ENCODE measurements around the gene LRRC3. TPM values are rescaled to one million over a fixed set of nuclear protein-coding genes. Genes with fewer than 3 reads are reported as not detected.
A peak's percentile ranks its signal among the peaks of the same experiment; 100 is the strongest.

The LRRC3 gene
- polyA plus RNA-seq, 1 donor from 2014 or later: 0.14 TPM

DNA sequence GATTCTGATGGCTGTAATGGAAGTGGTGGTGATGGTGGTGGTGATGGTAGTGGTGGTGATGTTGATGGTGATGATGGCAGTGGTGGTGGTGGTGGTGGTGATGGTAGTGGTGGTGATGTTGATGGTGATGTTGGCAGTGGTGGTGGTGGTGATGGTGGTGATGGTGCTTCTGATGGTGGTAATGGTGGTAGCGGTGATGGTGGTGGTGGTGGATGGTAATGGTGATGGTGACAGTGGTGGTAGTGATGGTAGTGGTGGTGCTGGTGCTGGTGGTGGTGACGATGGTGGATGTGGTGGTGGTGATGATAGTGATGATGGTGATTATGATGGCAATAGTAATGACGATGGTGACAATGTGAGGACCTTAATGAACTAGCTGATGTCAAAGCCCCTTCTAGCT lies 35.6 kb upstream of the LRRC3 start:
- Mint-ChIP-seq H3K27ac (no peak overlapping the region), H3K4me1 (peaks cover 4 to 5% (median 4%) of the 10 kb centered on the region in 3 donors), H3K27me3 (no peaks in the 10 kb centered on the region), H3K36me3 (peaks cover 2% of the 10 kb centered on the region), H3K9me3 (peaks cover 0 to 3% (median 0%) of the 10 kb centered on the region in 3 donors), H3K4me3 (peak overlapping the region in 1 of 4 donors; percentile 40)

DNA sequence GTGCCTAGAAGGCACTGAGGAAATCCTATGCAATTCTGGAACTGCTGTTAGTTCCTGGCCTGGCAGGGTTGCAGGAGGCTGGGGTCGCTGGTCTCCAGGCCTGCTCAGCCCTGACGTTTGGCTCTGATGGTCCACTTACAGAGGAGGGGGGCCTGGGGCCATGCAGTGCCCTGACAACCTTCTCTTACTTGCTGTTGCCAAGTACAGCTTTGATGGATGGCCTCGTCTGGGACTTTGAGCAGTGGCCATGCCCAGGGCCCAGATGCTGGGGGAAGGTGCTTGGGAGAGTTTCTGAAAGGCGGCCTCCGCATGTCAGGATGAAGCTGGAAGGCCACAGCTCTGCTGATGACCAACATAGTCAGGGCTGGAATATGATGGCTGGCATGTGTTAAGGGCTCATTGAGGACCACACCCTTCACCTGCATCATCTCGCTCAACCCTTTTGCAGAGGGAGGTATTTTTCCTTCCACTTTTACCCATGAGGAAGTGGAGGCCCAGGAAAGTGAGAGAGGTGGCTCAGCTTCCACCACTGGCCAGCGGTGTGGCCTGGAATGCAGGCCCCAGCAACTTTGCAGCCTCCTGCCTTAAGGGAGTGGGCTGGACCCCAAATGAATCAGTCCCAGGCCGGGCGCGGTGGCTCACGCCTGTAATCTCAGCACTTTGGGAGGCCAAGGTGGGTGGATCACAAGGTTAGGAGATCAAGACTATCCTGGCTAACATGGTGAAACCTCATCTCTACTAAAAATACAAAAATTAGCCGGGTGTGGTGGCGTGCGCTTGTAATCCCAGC lies 34.7 kb upstream of the LRRC3 start:
- H3K27me3 Mint-ChIP-seq: no peaks in the 10 kb centered on the region
- no peak overlapping the region for H3K27ac Mint-ChIP-seq
- peaks cover 2% of the 10 kb centered on the region for H3K36me3 Mint-ChIP-seq
- H3K4me1 Mint-ChIP-seq: peaks cover 4 to 5% (median 4%) of the 10 kb centered on the region in 3 donors
- peaks cover 0 to 3% (median 0%) of the 10 kb centered on the region in 3 donors for H3K9me3 Mint-ChIP-seq
- H3K4me3 Mint-ChIP-seq: no peak overlapping the region

DNA sequence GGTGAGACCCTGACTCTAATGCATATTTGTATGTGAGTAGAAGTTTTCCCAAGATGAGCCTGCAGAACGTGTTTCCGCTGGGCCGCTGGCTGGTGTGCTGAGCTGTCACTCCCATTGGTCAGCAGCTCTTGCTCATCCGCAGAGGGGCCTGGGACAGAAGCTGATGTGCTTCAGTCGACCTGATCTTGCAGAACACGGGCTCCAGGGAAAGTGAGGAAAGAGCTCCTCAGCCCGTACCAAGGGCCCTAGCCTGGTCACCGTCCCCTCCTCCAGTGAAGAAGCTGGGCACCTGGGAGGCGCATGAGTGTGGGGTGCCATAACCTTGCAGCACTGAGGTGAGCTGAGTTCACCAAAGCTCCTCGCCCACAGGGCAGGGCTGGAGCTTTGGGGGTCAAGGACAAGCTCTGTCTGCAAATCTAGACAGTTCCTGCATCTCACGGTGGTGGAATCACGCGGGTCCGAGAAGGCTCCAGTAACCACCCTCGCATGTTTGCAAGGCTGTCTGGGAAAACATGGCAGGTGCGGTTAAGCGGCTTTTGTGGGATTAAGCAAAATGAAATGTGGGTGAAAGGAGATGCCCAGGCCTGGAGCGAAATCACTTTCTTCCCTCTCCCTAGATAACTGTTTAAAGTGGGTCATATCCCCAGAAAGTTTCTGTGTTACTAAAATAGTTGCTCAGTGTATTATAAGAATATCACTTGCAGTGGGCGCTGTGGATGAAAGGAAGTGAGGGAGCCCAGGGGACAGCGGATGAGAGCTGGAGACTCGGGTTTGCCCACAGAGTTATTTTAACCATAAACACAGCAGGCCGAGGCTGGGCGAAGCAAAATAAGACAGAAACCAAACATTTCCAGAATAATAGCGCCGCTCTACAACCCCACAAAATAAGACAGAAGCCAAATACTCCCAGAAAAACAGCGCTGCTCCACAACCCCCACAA lies 33.1 kb upstream of the LRRC3 start:
- Mint-ChIP-seq H3K9me3 (peaks cover 0 to 3% (median 0%) of the 10 kb centered on the region in 3 donors), H3K36me3 (peaks cover 2% of the 10 kb centered on the region), H3K27ac (no peak overlapping the region), H3K4me1 (peaks cover 4 to 5% (median 4%) of the 10 kb centered on the region in 3 donors), H3K4me3 (no peak overlapping the region), H3K27me3 (no peaks in the 10 kb centered on the region)

DNA sequence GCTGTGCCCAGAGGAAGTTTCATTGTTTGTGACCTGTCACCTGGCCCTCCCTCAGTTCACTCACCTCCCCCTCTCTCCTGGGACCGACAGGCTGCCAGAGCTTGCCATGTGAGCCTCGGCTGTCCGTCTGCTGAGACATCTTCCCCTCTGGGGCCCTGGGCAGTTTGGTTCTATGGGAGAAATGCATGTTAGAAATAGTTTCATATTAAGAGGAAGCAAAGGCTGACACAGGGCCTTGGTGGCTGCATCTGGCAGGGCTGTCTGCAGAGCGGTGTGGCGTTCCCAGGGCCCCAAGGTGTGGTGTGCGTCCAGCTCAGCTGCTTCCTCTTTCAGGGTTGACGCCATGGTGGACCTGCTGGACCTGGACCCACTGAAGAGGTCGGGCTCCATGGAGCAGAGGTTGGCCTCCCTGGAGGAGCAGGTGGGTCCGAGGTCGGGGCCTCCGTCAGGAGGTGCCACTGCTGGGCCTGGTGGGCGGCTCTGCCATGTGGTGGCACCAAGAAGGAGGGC lies 31.9 kb upstream of the LRRC3 start:
- Mint-ChIP-seq H3K27ac (peak overlapping the region in 2 of 3 donors; percentile 4 to 69), H3K9me3 (peaks cover 0 to 3% (median 0%) of the 10 kb centered on the region in 3 donors), H3K4me1 (peaks cover 4 to 5% (median 4%) of the 10 kb centered on the region in 3 donors), H3K27me3 (no peaks in the 10 kb centered on the region), H3K36me3 (peaks cover 2% of the 10 kb centered on the region), H3K4me3 (peak overlapping the region in 1 of 4 donors; percentile 70)

DNA sequence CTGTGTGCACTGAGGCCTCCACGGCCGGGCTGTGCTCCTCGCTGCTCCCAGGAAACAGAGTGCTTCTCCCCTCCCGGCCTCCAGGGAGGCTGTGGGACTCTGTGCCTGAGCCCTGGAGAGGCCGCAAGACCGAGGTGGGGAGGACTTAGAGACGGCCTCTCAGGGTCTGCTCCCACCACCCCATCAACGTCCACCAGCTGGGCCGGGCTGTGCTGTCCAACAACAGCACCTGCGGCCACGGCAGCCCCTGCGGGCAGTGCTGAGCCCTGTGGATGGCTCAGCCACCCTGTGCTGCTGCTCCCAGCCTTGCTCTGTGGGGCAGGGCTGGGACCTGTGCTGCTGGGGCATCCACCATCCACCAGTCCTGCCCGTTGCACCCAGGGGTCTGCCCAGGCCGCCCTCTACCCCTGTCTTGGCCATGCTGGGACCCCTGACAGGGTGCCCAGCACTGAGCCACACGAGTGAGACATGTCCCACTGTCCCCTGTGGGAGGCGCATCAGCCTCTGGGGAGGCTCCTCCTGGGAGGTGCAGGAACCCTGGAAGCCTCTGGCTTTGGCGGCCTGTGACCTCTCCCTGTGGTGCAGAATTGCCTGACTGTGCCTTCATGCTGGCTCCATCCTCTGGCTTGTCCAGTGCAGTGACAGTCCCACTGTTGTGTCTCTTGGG lies 31.2 kb upstream of the LRRC3 start:
- peak overlapping the region in 1 of 3 donors; percentile 69 for H3K27ac Mint-ChIP-seq
- peaks cover 4 to 5% (median 4%) of the 10 kb centered on the region in 3 donors for H3K4me1 Mint-ChIP-seq
- H3K36me3 Mint-ChIP-seq: peaks cover 2% of the 10 kb centered on the region
- H3K4me3 Mint-ChIP-seq: no peak overlapping the region
- H3K27me3 Mint-ChIP-seq: no peaks in the 10 kb centered on the region
- peaks cover 0 to 5% (median 0%) of the 10 kb centered on the region in 3 donors for H3K9me3 Mint-ChIP-seq

DNA sequence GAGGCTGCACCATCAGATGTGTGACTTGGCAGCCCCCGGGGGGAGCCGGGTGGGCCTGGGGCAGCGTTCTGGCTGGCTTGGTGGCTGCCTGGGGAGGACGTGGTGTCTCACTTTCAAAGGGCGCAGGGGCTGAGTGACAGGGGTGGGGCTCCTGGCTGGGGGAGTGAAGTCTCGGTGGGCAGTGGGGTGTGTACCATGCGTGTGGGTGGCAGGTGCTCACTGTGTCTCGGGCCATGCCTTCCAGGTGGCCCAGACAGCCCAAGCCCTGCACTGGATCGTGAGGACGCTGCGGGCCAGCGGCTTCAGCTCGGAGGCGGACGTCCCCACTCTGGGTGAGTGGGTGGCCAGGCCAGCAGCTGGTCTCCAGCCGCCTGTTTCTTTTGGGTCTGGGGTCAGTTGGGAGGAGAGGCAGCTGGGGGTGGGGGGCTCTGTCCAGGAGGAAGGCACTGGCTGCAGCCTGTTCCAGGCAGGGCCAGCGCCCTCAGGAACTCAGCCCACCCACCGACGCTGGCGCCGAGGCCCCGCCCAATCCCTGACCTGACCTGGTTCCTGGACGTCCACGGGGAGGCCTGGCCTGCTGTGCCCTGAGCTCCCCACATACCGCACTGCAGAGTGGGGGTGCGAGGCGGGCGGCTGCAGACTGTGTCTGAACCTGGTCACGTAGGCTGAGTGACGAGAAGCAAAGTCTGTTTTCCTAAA lies 30.6 kb upstream of the LRRC3 start:
- H3K9me3 Mint-ChIP-seq: peaks cover 0 to 3% (median 2%) of the 10 kb centered on the region in 3 donors
- H3K4me1 Mint-ChIP-seq: peaks cover 4 to 5% (median 4%) of the 10 kb centered on the region in 3 donors
- no peak overlapping the region for H3K4me3 Mint-ChIP-seq
- H3K27ac Mint-ChIP-seq: no peak overlapping the region
- H3K27me3 Mint-ChIP-seq: no peaks in the 10 kb centered on the region
- H3K36me3 Mint-ChIP-seq: peaks cover 2% of the 10 kb centered on the region

DNA sequence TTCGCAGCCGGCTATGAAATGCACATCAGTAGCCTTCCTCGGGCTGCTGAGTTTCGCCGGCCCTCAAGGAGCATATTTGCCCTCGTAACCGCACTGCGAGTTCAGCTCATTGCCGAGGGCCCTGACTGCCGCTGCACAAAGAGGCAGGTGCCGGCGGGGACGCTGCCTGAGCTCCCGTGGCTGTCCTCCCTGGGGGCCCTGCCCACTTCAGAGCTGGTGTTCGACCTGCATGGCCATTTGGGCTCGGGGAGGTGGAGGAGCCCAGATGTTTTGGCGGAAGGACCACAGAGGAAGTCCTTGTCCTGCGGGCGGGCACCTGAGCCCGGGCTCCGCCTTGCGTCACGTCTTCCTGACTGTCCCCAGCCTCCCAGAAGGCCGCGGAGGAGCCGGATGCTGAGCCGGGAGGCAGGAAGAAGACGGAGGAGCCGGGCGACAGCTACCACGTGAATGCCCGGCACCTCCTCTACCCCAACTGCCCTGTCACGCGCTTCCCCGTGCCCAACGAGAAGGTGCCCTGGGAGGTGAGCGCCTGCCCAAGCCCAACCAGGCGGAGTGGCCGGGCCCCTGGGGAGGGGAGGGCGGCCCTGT lies 29.9 kb upstream of the LRRC3 start:
- Mint-ChIP-seq H3K4me1 (peaks cover 4 to 5% (median 4%) of the 10 kb centered on the region in 3 donors), H3K4me3 (no peak overlapping the region), H3K36me3 (no peaks in the 10 kb centered on the region), H3K27me3 (no peaks in the 10 kb centered on the region), H3K27ac (no peak overlapping the region), H3K9me3 (peaks cover 0 to 7% (median 2%) of the 10 kb centered on the region in 3 donors)

DNA sequence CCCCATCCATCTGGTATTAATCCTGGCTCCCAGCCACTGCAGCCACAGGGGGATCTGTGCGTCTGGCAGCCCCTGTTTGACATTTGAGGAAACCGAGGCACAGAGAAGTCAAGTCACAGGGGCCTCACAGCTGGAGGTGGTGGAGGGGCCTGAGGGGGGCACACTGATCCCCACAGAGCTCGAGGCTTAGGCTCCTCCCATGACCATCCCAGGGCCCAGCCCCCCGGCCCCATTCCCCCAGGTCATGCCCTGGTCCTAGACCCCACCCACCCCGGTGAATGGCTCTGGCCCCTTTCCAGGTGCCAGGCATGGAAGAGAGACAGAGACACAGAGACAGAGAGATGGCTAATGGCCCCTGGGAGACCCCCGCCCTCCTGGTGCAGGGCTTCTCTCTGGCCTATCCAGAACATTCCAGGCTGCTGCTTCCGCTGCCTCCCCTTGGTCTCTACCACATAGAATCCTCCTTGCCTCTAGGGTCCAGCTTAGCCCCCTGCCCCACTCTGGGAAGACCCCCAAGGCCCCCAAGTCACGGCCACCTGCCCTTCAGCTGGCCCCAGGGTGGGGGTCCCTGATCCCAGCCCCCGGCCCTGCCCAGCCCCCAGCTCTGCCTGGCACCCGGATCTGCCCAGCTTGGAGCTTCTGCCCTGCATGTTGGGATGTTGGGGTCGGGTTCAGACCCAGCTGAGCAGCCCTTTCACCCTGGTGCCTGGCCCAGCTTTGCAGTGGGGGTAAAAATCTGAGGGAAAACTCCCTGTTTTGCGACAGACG lies 29.2 kb upstream of the LRRC3 start:
- Mint-ChIP-seq H3K4me3 (no peak overlapping the region), H3K4me1 (peaks cover 4 to 5% (median 4%) of the 10 kb centered on the region in 3 donors), H3K27me3 (no peaks in the 10 kb centered on the region), H3K9me3 (peaks cover 0 to 10% (median 4%) of the 10 kb centered on the region in 3 donors), H3K27ac (no peak overlapping the region), H3K36me3 (peaks cover 4% of the 10 kb centered on the region)

DNA sequence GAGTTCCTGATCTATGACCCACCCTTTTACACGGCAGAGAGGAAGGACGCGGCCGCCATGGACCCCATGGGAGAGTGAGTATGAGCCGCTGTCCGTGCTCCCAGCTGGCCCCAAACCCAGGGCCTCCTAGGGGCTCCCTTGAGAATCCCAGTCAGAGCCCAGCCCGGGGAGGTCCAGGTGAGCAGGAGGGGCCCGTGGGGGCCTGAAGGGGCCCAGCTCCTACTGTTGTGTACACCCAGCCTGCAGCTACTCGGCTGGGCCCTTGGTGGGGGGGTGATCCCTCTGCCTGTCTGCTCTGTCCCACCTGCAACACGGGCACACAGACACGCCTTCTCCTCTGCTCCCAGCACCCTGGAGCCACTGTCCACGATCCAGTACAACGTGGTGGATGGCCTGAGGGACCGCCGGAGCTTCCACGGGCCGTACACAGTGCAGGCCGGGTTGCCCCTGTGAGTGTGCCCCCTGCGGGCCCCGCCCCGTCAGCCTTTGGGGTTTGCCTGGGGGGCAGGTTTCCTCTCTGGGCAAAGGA lies 28.6 kb upstream of the LRRC3 start:
- Mint-ChIP-seq H3K4me1 (peaks cover 4 to 5% (median 4%) of the 10 kb centered on the region in 3 donors), H3K27ac (no peak overlapping the region), H3K27me3 (no peaks in the 10 kb centered on the region), H3K36me3 (peaks cover 4% of the 10 kb centered on the region), H3K9me3 (peaks cover 0 to 13% (median 6%) of the 10 kb centered on the region in 3 donors), H3K4me3 (no peak overlapping the region)

DNA sequence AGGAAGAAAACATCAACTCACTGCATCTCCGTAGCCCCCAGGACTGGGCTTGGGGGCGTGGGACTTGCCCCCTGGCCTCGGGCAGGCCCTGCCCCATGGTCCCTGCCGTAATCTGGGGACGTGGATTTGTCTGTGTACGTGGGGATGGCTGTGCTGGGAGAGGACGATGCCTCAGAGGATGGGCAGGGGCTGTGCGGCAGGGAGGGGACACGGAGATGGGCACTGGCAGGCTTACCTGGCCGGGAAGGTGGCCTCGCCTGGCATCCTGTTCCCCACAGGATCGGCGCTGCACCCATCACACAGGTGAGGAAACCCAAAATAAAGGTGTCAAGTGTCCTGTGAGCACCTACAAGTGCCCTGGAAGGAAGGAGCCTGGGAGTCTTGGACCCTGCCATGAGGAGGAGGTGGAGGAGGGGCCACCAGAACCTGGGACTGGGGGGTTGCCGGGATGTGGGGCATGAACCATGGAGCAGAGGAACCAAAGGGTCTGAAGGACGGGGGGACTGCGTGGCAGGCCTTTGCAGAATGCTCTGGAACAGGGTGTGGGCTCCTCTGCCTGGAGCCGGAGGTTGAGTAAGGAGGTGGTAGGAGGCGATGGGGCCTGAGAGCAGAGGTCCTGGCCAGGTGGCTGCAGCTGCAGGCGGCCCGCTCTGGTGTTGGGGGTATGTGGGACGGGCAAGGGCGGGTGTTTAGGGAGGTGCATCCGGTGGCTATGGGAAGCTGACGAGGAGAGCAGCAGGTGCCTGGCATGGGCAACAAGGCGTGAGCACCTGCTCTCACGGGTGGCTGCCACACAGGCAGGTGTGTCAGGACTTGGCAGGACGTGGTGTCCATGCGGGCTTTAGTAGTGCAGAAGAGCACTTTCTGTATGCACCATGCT lies 27.8 kb upstream of the LRRC3 start:
- Mint-ChIP-seq H3K27ac (no peak overlapping the region), H3K9me3 (peaks cover 0 to 13% (median 6%) of the 10 kb centered on the region in 3 donors), H3K4me1 (peaks cover 4 to 8% (median 5%) of the 10 kb centered on the region in 3 donors), H3K36me3 (peaks cover 4% of the 10 kb centered on the region), H3K27me3 (no peaks in the 10 kb centered on the region), H3K4me3 (no peak overlapping the region)

DNA sequence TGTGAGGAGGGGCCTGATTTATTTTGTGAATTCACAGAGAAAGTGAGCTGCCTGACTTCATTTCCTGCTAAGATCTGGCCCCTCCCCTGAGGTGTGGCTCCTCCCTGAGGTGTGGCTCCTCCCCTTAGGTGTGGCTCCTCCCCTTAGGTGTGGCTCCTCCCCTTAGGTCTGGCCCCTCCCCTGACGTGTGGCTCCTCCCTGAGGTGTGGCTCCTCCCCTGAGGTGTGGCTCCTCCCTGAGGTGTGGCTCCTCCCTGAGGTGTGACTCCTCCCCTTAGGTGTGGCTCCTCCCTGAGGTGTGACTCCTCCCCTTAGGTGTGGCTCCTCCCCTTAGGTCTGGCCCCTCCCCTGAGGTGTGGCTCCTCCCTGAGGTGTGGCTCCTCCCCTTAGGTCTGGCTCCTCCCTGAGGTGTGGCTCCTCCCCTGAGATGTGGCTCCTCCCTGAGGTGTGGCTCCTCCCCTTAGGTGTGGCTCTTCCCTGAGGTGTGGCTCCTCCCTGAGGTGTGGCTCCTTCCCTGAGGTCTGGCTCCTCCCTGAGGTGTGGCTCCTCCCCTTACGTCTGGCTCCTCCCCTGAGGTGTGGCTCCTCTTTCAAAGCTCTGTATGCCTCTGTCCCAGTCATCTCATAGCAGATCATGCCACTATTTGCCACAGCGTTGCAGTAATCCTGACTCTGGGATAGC lies 26.9 kb upstream of the LRRC3 start:
- Mint-ChIP-seq H3K27ac (peak overlapping the region in 1 of 3 donors; percentile 63), H3K27me3 (no peaks in the 10 kb centered on the region), H3K4me3 (no peak overlapping the region), H3K36me3 (peaks cover 4% of the 10 kb centered on the region), H3K4me1 (peaks cover under 1 to 4% (median under 1%) of the 10 kb centered on the region in 3 donors), H3K9me3 (peaks cover 0 to 13% (median 6%) of the 10 kb centered on the region in 3 donors)

DNA sequence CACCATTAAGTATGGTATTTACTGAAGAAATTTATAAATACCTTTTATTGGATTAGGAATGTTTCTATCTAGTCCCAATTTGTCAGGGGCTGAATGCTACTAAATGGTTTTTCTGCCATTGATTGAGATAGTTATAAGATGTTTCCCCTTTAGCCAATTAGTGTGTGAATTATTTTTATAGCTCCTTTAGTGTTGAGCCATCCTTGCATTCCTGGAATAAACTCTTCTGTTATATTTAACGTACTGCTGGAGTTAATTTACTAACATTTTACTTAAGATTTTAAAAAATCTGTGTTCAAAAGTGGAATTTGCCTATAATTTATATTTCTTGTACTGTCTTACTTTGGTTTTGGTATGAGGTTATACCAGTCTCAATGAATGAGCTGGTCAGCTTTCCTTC lies 25.4 kb upstream of the LRRC3 start:
- no peak overlapping the region for H3K27ac Mint-ChIP-seq
- no peaks in the 10 kb centered on the region for H3K27me3 Mint-ChIP-seq
- peaks cover 4% of the 10 kb centered on the region for H3K36me3 Mint-ChIP-seq
- no peak overlapping the region for H3K4me3 Mint-ChIP-seq
- H3K9me3 Mint-ChIP-seq: peaks cover 0 to 13% (median 6%) of the 10 kb centered on the region in 3 donors
- peaks cover 0 to 4% (median 0%) of the 10 kb centered on the region in 3 donors for H3K4me1 Mint-ChIP-seq

Data from IgD-negative memory B cell (primary cell).